HepG2 (cell line): ENCODE data around the gene ENO2. TPM values are rescaled to one million over a fixed set of nuclear protein-coding genes. Genes with fewer than 3 reads are reported as not detected.
A peak's percentile ranks its signal among the peaks of the same experiment; 100 is the strongest.

Source experiments
- CBX1 ChIP-seq: IDR thresholded peaks from one replicate; pipeline ENCODE4 v1.6.1; 2016; ENCODE audit warnings: antibody characterized with exemption, low read depth
- ESRRA ChIP-seq: sonication (generic); formaldehyde crosslinking; IDR thresholded peaks from 2 replicates; pipeline ENCODE4 v1.5.1; 2020; ENCODE audit warnings: mild to moderate bottlenecking, low read depth, missing genetic modification reagents
- HOXA5 ChIP-seq: sonication (generic); formaldehyde crosslinking; IDR thresholded peaks from 2 replicates; pipeline ENCODE4 v1.4.0; 2020; ENCODE audit warnings: missing genetic modification reagents
- JUN ChIP-seq: sonication (generic); formaldehyde crosslinking; IDR thresholded peaks from 2 replicates; pipeline ENCODE4 v1.4.0; 2020; ENCODE audit warnings: mild to moderate bottlenecking, missing genetic modification reagents
- KDM1A ChIP-seq: IDR thresholded peaks from 2 replicates; pipeline ENCODE4 v1.6.1; 2016; ENCODE audit warnings: missing compliant biosample characterization
- MBD4 ChIP-seq: IDR thresholded peaks from 2 replicates; pipeline ENCODE4 v1.6.1; 2012; ENCODE audit warnings: low read length, inconsistent platforms, borderline replicate concordance
- POLR2G ChIP-seq: fragments of 200-400 bp; formaldehyde crosslinking; IDR thresholded peaks from 2 replicates; pipeline ENCODE4 v1.6.1; 2018; ENCODE audit warnings: mild to moderate bottlenecking, low read depth, low read length, moderate library complexity
- RARA ChIP-seq: IDR thresholded peaks from 2 replicates; pipeline ENCODE4 v1.6.1; 2016; ENCODE audit warnings: missing genetic modification reagents, missing compliant biosample characterization
- SNAPC2 ChIP-seq: sonication (generic); formaldehyde crosslinking; IDR thresholded peaks from 2 replicates; pipeline ENCODE4 v1.8.1; 2022; ENCODE audit warnings: mild to moderate bottlenecking, missing genetic modification reagents
- SRSF9 ChIP-seq: fragments of 200-400 bp; formaldehyde crosslinking; IDR thresholded peaks from 2 replicates; pipeline ENCODE4 v1.6.1; 2018; ENCODE audit warnings: borderline replicate concordance, mild to moderate bottlenecking, low read depth, low read length; ENCODE audit not compliant: insufficient read depth, poor library complexity, severe bottlenecking
- TRIM24 ChIP-seq: sonication (generic); formaldehyde crosslinking; IDR thresholded peaks from 2 replicates; pipeline ENCODE4 v1.8.0; 2022; ENCODE audit warnings: mild to moderate bottlenecking, missing genetic modification reagents
- YEATS4 ChIP-seq: sonication (generic); formaldehyde crosslinking; IDR thresholded peaks from 2 replicates; pipeline ENCODE4 v1.4.0; 2020; ENCODE audit warnings: missing genetic modification reagents, borderline replicate concordance
- ZBTB7B ChIP-seq: sonication (generic); formaldehyde crosslinking; IDR thresholded peaks from 2 replicates; pipeline ENCODE4 v1.4.0; 2020; ENCODE audit warnings: missing genetic modification reagents
- polyA plus RNA-seq, 8 experiments: library from polyadenylated mRNA; depleted of rRNA in 3 of 8; stranded (reverse) in 7 of 8; unstranded in 1 of 8; fragments of >200 nt; fragmentation: Illumina TruSeq in 4 of 8; extraction: Trizol in 4 of 8; gene quantifications; 2 replicates each; pipeline versions ENCODE4 v1.2.1 to v1.2.3, GENCODE V29; 2011 to 2016; ENCODE audit warnings: low read depth in 4 of 8, missing spikeins in 1 of 8, mixed read lengths in 1 of 8; ENCODE audit not compliant: insufficient read depth in 1 of 8
- total RNA-seq, 5 experiments: library from RNA; depleted of rRNA; stranded (reverse); fragments of >200 nt; fragmentation: Illumina TruSeq; extraction: Trizol; gene quantifications; 2 replicates each; pipeline ENCODE4 v1.2.3, GENCODE V29; 2016; ENCODE audit warnings: low read depth in 1 of 5
- TF ChIP-seq, protein P1 (sequence below): sonication (generic); formaldehyde crosslinking; IDR thresholded peaks from 2 replicates; pipeline ENCODE4 v1.5.0; 2020; ENCODE audit warnings: missing genetic modification reagents
- TF ChIP-seq, protein P2 (sequence below): sonication (generic); formaldehyde crosslinking; IDR thresholded peaks from 2 replicates; pipeline ENCODE4 v1.5.0; 2020; ENCODE audit warnings: mild to moderate bottlenecking, missing genetic modification reagents, borderline replicate concordance
- TF ChIP-seq, protein P3 (sequence below): sonication (generic); formaldehyde crosslinking; conservative IDR thresholded peaks from 2 replicates; pipeline ENCODE4 v1.8.1; 2023; ENCODE audit warnings: missing genetic modification reagents
- TF ChIP-seq, protein P4 (sequence below): sonication (generic); formaldehyde crosslinking; IDR thresholded peaks from 2 replicates; pipeline ENCODE4 v1.5.0; 2020; ENCODE audit warnings: mild to moderate bottlenecking, missing genetic modification reagents, moderate library complexity
- TF ChIP-seq, protein P5 (sequence below): sonication (generic); formaldehyde crosslinking; IDR thresholded peaks from 2 replicates; pipeline ENCODE4 v1.9.0; 2021; ENCODE audit warnings: missing genetic modification reagents, borderline replicate concordance

The ENO2 gene
- total and polyA plus RNA-seq, 2 of the 13 experiments (the other 11 are each of a cell fraction or from before 2014, with no cell fraction given) = 19.3 to 136 TPM

DNA sequence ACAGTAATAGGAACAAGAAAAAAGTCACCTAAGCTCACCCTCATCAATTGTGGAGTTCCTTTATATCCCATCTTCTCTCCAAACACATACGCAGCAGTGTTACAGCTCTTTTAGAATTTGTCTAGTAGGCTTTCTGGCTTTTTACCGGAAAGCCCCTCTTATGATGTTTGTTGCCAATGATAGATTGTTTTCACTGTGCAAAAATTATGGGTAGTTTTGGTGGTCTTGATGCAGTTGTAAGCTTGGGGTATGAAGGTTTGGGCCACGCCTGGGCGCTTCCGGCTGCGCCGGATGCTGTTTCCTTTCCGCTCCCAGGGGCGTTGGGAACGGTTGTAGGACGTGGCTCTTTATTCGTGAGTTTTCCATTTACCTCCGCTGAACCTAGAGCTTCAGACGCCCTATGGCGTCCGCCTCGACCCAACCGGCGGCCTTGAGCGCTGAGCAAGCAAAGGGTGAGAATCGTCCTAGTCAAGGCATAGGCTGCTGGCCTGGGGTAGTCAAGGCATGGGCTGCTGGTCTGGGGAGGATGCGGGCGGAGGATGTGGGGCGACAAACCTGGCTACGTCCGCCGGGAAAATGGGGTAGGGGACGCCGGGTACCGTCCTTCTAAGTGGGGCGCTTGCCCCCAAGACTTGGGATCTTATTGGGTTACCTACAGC is 29.5 kb downstream of the ENO2 start, which contains the start of the genes C12orf57 and RNU7-1 (continued):
- TF ChIP-seq MBD4 (peak; percentile 62; the same call in 1 of the 2 replicates), SNAPC2 (CRISPR knock-in tag) (peak; percentile 100), YEATS4 (CRISPR knock-in tag) (peak; percentile 64), RARA (peak; percentile 57), TRIM24 (CRISPR knock-in tag) (no peak), ESRRA (peak; percentile 66; the same call in 1 of the 2 replicates), ZBTB7B (CRISPR knock-in tag) (peak; percentile 96), SRSF9 (no peak), CBX1 (peak; percentile 100), KDM1A (CRISPR knock-in tag) (no peak), POLR2G (peak; percentile 100), HOXA5 (CRISPR knock-in tag) (peak; percentile 69; the same call in 1 of the 2 replicates), JUN (peak; percentile 82; the same call in 1 of the 2 replicates)
- TF ChIP-seq, protein P1, sequence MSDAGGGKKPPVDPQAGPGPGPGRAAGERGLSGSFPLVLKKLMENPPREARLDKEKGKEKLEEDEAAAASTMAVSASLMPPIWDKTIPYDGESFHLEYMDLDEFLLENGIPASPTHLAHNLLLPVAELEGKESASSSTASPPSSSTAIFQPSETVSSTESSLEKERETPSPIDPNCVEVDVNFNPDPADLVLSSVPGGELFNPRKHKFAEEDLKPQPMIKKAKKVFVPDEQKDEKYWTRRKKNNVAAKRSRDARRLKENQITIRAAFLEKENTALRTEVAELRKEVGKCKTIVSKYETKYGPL (CRISPR knock-in tag) = peak; percentile 79; the same call in 1 of the 2 replicates
- TF ChIP-seq, protein P2, sequence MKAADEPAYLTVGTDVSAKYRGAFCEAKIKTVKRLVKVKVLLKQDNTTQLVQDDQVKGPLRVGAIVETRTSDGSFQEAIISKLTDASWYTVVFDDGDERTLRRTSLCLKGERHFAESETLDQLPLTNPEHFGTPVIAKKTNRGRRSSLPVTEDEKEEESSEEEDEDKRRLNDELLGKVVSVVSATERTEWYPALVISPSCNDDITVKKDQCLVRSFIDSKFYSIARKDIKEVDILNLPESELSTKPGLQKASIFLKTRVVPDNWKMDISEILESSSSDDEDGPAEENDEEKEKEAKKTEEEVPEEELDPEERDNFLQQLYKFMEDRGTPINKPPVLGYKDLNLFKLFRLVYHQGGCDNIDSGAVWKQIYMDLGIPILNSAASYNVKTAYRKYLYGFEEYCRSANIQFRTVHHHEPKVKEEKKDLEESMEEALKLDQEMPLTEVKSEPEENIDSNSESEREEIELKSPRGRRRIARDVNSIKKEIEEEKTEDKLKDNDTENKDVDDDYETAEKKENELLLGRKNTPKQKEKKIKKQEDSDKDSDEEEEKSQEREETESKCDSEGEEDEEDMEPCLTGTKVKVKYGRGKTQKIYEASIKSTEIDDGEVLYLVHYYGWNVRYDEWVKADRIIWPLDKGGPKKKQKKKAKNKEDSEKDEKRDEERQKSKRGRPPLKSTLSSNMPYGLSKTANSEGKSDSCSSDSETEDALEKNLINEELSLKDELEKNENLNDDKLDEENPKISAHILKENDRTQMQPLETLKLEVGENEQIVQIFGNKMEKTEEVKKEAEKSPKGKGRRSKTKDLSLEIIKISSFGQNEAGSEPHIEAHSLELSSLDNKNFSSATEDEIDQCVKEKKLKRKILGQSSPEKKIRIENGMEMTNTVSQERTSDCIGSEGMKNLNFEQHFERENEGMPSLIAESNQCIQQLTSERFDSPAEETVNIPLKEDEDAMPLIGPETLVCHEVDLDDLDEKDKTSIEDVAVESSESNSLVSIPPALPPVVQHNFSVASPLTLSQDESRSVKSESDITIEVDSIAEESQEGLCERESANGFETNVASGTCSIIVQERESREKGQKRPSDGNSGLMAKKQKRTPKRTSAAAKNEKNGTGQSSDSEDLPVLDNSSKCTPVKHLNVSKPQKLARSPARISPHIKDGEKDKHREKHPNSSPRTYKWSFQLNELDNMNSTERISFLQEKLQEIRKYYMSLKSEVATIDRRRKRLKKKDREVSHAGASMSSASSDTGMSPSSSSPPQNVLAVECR (CRISPR knock-in tag) = peak; percentile 78
- TF ChIP-seq, protein P3, sequence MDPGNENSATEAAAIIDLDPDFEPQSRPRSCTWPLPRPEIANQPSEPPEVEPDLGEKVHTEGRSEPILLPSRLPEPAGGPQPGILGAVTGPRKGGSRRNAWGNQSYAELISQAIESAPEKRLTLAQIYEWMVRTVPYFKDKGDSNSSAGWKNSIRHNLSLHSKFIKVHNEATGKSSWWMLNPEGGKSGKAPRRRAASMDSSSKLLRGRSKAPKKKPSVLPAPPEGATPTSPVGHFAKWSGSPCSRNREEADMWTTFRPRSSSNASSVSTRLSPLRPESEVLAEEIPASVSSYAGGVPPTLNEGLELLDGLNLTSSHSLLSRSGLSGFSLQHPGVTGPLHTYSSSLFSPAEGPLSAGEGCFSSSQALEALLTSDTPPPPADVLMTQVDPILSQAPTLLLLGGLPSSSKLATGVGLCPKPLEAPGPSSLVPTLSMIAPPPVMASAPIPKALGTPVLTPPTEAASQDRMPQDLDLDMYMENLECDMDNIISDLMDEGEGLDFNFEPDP (CRISPR knock-in tag) = peak; percentile 93; the same call in 1 of the 2 replicates
- TF ChIP-seq, protein P4, sequence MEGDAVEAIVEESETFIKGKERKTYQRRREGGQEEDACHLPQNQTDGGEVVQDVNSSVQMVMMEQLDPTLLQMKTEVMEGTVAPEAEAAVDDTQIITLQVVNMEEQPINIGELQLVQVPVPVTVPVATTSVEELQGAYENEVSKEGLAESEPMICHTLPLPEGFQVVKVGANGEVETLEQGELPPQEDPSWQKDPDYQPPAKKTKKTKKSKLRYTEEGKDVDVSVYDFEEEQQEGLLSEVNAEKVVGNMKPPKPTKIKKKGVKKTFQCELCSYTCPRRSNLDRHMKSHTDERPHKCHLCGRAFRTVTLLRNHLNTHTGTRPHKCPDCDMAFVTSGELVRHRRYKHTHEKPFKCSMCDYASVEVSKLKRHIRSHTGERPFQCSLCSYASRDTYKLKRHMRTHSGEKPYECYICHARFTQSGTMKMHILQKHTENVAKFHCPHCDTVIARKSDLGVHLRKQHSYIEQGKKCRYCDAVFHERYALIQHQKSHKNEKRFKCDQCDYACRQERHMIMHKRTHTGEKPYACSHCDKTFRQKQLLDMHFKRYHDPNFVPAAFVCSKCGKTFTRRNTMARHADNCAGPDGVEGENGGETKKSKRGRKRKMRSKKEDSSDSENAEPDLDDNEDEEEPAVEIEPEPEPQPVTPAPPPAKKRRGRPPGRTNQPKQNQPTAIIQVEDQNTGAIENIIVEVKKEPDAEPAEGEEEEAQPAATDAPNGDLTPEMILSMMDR (CRISPR knock-in tag) = no peak
- TF ChIP-seq, protein P5, sequence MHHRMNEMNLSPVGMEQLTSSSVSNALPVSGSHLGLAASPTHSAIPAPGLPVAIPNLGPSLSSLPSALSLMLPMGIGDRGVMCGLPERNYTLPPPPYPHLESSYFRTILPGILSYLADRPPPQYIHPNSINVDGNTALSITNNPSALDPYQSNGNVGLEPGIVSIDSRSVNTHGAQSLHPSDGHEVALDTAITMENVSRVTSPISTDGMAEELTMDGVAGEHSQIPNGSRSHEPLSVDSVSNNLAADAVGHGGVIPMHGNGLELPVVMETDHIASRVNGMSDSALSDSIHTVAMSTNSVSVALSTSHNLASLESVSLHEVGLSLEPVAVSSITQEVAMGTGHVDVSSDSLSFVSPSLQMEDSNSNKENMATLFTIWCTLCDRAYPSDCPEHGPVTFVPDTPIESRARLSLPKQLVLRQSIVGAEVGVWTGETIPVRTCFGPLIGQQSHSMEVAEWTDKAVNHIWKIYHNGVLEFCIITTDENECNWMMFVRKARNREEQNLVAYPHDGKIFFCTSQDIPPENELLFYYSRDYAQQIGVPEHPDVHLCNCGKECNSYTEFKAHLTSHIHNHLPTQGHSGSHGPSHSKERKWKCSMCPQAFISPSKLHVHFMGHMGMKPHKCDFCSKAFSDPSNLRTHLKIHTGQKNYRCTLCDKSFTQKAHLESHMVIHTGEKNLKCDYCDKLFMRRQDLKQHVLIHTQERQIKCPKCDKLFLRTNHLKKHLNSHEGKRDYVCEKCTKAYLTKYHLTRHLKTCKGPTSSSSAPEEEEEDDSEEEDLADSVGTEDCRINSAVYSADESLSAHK (CRISPR knock-in tag) = 0 out of 2 replicates have a peak, but pooled peaks have one; percentile 87
